HEK293T (cell line): ENCODE data around the gene CAPN13.

Experiments
- BHLHE40 ChIP-seq: fragments of 450-650 bp; IDR thresholded peaks from 2 replicates; pipeline ENCODE4 v1.6.1; 2016; ENCODE audit warnings: mild to moderate bottlenecking, moderate library complexity, borderline replicate concordance
- CTBP1 ChIP-seq: fragments of 450-650 bp; IDR thresholded peaks from 2 replicates; pipeline ENCODE4 v1.6.1; 2016; ENCODE audit warnings: borderline replicate concordance
- ELF4 ChIP-seq: fragments of 450-650 bp; IDR thresholded peaks from 2 replicates; pipeline ENCODE4 v1.6.1; 2017; ENCODE audit warnings: antibody characterized with exemption
- HDGF ChIP-seq: fragments of 450-650 bp; IDR thresholded peaks from 2 replicates; pipeline ENCODE4 v1.6.1; 2017; ENCODE audit warnings: antibody characterized with exemption, borderline replicate concordance
- L3MBTL2 ChIP-seq: fragments of 450-650 bp; conservative IDR thresholded peaks from 2 replicates; pipeline ENCODE4 v1.6.1; 2016; ENCODE audit warnings: mild to moderate bottlenecking
- SP1 ChIP-seq: fragments of 450-650 bp; IDR thresholded peaks from 2 replicates; pipeline ENCODE4 v1.6.1; 2017
- TARDBP ChIP-seq: fragments of 450-650 bp; IDR thresholded peaks from 2 replicates; pipeline ENCODE4 v1.6.1; 2016
- ZNF384 ChIP-seq: fragments of 450-650 bp; IDR thresholded peaks from 2 replicates; pipeline ENCODE4 v1.6.1; 2016

GRCh38 chr2:30752811-30753210 is 54.4 kb downstream of the CAPN13 start:
- TF ChIP-seq BHLHE40 (no peak), L3MBTL2 (no peak), ZNF384 (no peak), CTBP1 (no peak), TARDBP (no peak), HDGF (no peak), ELF4 (no peak), SP1 (no peak)
